HepG2 (cell line): ENCODE results near the gene HHIPL1. TPM values are rescaled to one million over a fixed set of nuclear protein-coding genes. Genes with fewer than 3 reads are reported as not detected.

Source experiments
- BCL6 ChIP-seq: IDR thresholded peaks from 2 replicates; pipeline ENCODE4 v1.6.1; 2016; ENCODE audit warnings: missing genetic modification reagents, missing compliant biosample characterization
- ETS1 ChIP-seq: sonication (generic); formaldehyde crosslinking; IDR thresholded peaks from 2 replicates; pipeline ENCODE4 v1.4.0; 2020; ENCODE audit warnings: missing genetic modification reagents
- NR2C2 ChIP-seq: sonication (generic); formaldehyde crosslinking; IDR thresholded peaks from 2 replicates; pipeline ENCODE4 v1.4.0; 2020; ENCODE audit warnings: missing genetic modification reagents, mild to moderate bottlenecking, moderate library complexity, borderline replicate concordance
- REST ChIP-seq, 2 experiments: IDR thresholded peaks; 2 replicates each; pipeline ENCODE4 v1.6.1; 2011 to 2012; ENCODE audit warnings: low read length in 2 of 2, borderline replicate concordance in 1 of 2, low read depth in 1 of 2, mild to moderate bottlenecking in 1 of 2, moderate library complexity in 1 of 2
- SNAPC2 ChIP-seq: sonication (generic); formaldehyde crosslinking; IDR thresholded peaks from 2 replicates; pipeline ENCODE4 v1.8.1; 2022; ENCODE audit warnings: mild to moderate bottlenecking, missing genetic modification reagents
- TCF7L2 ChIP-seq: IDR thresholded peaks from 2 replicates; pipeline ENCODE4 v1.6.1; 2011; ENCODE audit warnings: mild to moderate bottlenecking, low read depth, low read length, moderate library complexity
- ZFP36L2 ChIP-seq: sonication (generic); formaldehyde crosslinking; IDR thresholded peaks from 2 replicates; pipeline ENCODE4 v1.4.0; 2020; ENCODE audit warnings: missing genetic modification reagents
- ZGPAT ChIP-seq: IDR thresholded peaks from 2 replicates; pipeline ENCODE4 v1.6.1; 2016; ENCODE audit warnings: mild to moderate bottlenecking
- ZSCAN29 ChIP-seq: sonication (generic); formaldehyde crosslinking; conservative IDR thresholded peaks from 2 replicates; pipeline ENCODE4 v1.4.0; 2020; ENCODE audit warnings: mild to moderate bottlenecking, missing genetic modification reagents
- polyA plus RNA-seq, 8 experiments: library from polyadenylated mRNA; depleted of rRNA in 3 of 8; stranded (reverse) in 7 of 8; unstranded in 1 of 8; fragments of >200 nt; fragmentation: Illumina TruSeq in 4 of 8; extraction: Trizol in 4 of 8; gene quantifications; 2 replicates each; pipeline versions ENCODE4 v1.2.1 to v1.2.3, GENCODE V29; 2011 to 2016; ENCODE audit warnings: low read depth in 4 of 8, missing spikeins in 1 of 8, mixed read lengths in 1 of 8; ENCODE audit not compliant: insufficient read depth in 1 of 8
- total RNA-seq, 5 experiments: library from RNA; depleted of rRNA; stranded (reverse); fragments of >200 nt; fragmentation: Illumina TruSeq; extraction: Trizol; gene quantifications; 2 replicates each; pipeline ENCODE4 v1.2.3, GENCODE V29; 2016; ENCODE audit warnings: low read depth in 1 of 5
- TF ChIP-seq, protein P1 (sequence below), 2 experiments: fragments of 450-650 bp in 1 of 2; sonication (generic) in 1 of 2; formaldehyde crosslinking in 1 of 2; IDR thresholded peaks; 2 replicates each; pipeline versions ENCODE4 v1.6.1 to v1.8.0; 2016 to 2022; ENCODE audit warnings: antibody characterized with exemption in 1 of 2, mild to moderate bottlenecking in 1 of 2, missing genetic modification reagents in 1 of 2
- TF ChIP-seq, protein P2 (sequence below): IDR thresholded peaks from 2 replicates; pipeline ENCODE4 v1.6.1; 2016

Gene HHIPL1
- total and polyA plus RNA-seq, 2 of the 13 experiments (the other 11 are each of a cell fraction or from before 2014, with no cell fraction given), result not detected

DNA sequence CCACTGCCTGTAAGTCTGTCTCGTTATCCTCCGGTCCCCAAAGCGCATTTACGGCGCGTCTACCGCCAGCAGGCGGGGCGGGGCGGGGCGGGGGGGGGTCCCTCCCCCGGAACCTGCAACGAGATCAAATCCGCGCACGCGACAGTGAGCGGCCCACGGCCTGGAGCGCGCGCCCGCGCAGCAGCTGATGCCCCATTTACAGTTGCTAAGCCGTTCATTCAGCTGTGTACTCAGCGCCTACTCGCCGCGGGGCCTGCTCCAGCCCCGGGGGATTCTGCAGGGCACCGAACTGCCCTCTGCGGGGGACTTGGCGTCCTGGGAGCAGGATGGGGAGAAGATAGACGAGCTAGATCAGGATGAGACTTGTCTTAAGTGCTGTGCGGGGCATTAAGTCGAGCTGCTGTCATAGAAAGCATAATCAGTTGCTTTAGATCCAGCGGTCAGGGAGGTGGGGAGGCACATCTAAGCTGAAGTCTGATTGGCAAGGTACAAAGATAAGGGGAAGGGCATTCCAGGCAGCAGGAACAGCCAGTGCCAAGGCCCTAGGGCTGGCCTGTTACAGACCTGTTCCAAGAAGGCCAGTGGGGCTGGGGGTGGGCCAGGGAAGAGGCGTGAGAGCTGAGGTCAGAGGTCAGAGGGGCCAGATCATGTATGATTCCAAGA, 39.5 kb upstream of the HHIPL1 start (continued):
- TF ChIP-seq ETS1 (CRISPR knock-in tag), result no peak
- no peak for TF ChIP-seq ZFP36L2 (CRISPR knock-in tag)
- TF ChIP-seq REST (IDR thresholded peaks at IDR 0.05; ENCODE audit: borderline replicate concordance in 1 of 2, low read depth in 1 of 2, low read length in 2 of 2), result no peak
- no peak for TF ChIP-seq SNAPC2 (CRISPR knock-in tag)
- TF ChIP-seq, protein P1, sequence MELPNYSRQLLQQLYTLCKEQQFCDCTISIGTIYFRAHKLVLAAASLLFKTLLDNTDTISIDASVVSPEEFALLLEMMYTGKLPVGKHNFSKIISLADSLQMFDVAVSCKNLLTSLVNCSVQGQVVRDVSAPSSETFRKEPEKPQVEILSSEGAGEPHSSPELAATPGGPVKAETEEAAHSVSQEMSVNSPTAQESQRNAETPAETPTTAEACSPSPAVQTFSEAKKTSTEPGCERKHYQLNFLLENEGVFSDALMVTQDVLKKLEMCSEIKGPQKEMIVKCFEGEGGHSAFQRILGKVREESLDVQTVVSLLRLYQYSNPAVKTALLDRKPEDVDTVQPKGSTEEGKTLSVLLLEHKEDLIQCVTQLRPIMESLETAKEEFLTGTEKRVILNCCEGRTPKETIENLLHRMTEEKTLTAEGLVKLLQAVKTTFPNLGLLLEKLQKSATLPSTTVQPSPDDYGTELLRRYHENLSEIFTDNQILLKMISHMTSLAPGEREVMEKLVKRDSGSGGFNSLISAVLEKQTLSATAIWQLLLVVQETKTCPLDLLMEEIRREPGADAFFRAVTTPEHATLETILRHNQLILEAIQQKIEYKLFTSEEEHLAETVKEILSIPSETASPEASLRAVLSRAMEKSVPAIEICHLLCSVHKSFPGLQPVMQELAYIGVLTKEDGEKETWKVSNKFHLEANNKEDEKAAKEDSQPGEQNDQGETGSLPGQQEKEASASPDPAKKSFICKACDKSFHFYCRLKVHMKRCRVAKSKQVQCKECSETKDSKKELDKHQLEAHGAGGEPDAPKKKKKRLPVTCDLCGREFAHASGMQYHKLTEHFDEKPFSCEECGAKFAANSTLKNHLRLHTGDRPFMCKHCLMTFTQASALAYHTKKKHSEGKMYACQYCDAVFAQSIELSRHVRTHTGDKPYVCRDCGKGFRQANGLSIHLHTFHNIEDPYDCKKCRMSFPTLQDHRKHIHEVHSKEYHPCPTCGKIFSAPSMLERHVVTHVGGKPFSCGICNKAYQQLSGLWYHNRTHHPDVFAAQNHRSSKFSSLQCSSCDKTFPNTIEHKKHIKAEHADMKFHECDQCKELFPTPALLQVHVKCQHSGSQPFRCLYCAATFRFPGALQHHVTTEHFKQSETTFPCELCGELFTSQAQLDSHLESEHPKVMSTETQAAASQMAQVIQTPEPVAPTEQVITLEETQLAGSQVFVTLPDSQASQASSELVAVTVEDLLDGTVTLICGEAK (IDR thresholded peaks at IDR 0.05), result no peak
- TF ChIP-seq, protein P1 (CRISPR knock-in tag; IDR thresholded peaks at IDR 0.05), result 0 out of 2 replicates have a peak, but pooled peaks have one; percentile 7
- TF ChIP-seq, protein P2, sequence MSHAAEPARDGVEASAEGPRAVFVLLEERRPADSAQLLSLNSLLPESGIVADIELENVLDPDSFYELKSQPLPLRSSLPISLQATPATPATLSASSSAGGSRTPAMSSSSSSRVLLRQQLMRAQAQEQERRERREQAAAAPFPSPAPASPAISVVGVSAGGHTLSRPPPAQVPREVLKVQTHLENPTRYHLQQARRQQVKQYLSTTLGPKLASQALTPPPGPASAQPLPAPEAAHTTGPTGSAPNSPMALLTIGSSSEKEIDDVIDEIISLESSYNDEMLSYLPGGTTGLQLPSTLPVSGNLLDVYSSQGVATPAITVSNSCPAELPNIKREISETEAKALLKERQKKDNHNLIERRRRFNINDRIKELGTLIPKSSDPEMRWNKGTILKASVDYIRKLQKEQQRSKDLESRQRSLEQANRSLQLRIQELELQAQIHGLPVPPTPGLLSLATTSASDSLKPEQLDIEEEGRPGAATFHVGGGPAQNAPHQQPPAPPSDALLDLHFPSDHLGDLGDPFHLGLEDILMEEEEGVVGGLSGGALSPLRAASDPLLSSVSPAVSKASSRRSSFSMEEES (CRISPR knock-in tag), result no peak
- no peak for TF ChIP-seq ZGPAT (CRISPR knock-in tag)
- TF ChIP-seq NR2C2, result no peak
- no peak for TF ChIP-seq ZSCAN29 (CRISPR knock-in tag)
- TF ChIP-seq BCL6 (CRISPR knock-in tag), result no peak
- no peak for TF ChIP-seq TCF7L2
